ENCODE data around the gene PNPO.
"Not testable (repeated sequence)": the region's sequence is repeated elsewhere in the genome, so short reads cannot be mapped to it uniquely, and the experiment has no call there.

The PNPO gene

DNA sequence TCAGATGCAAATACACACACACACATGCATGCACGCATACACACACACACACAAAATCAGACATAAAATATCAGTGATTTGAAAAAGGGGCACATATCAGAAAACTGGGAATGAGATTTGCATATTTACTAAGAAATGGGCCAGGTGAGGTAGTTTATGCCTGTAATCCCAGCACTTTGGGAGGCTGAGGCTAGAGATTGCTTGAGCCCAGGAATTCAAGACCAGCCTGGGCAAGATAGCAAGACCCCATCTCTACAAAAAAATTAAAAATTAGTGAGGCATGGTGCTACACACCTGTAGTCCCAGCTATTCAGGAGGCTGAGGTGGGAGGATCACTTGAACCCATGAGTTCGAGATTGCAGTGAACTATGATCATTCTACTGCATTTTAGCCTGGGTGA is 22.4 kb upstream of the PNPO start:
- no peak for DNase-seq

DNA sequence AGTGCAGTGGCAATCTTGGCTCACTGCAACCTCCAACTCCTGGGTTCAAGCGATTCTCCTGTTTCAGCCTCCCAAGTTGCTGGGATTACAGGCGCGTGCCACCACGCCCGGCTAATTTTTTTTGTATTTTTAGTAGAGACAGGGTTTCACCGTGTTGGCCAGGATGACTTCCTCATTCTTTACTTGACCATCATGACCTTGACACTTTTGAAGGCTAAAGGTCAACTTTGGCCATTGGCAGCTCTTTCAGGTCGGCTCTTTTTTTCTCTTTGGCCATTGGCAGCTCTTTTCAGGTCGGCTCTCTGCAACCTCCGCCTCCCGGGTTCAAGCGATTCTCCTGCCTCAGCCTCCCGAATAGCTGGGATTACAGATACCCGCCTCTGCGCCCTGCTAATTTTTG is 21.5 kb upstream of the PNPO start:
- DNase-seq, result not testable (repeated sequence)

GRCh38 chr17:47924785-47925677 is 16.3 kb upstream of the PNPO start:
- DNase-seq, result no peak

- DNase-seq, result no peak
Observed at GRCh38 chr17:47925678-47925988, 15.7 kb upstream of the PNPO start.

GRCh38 chr17:47927821-47928400 is 13.5 kb upstream of the PNPO start:
- DNase-seq, result no peak

DNA sequence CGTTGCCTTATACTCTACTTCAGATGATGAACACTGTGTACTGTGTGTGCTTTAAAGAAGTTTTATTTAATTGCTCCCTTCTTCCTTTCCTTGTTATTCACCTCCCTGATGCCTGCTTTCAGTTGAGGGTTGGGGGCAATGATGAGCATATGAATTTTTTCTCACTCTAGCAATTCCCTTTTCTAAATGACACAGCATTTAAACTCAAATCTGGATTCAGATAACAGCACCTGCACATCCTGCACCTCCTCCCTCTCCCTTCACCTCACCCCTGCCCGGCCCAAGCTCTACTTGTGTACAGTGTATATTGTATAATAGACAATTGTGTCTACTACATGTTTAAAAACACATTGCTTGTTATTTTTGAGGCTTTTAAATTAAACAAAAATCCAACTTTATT is 13.0 kb upstream of the PNPO start:
- no peak for DNase-seq

- no peak for DNase-seq
Observed at GRCh38 chr17:47929218-47930000, 12.0 kb upstream of the PNPO start.

GRCh38 chr17:47931848-47932247 is 9.5 kb upstream of the PNPO start:
- DNase-seq, result no peak

GRCh38 chr17:47934856-47935255 is 6.5 kb upstream of the PNPO start:
- no peak for DNase-seq

DNA sequence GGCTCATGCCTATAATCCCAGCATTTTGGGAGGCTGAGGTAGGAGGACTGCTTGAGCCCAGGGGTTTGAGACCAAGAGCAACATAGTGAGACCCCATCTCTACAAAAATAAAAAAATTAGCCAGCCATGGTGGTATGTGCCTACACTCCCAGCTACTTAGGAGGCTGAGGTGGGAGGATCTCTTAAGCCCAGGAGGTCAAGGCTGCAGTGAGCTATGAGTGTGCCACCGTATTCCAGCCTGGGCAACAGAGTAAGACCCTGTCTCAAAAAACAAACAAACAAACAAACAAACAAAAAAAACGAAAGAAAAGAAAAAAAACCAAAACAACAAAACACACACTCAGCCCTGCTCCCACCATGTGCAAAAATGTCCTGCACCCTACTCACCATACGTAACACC is 5.9 kb upstream of the PNPO start:
- not testable (repeated sequence) for DNase-seq

DNA sequence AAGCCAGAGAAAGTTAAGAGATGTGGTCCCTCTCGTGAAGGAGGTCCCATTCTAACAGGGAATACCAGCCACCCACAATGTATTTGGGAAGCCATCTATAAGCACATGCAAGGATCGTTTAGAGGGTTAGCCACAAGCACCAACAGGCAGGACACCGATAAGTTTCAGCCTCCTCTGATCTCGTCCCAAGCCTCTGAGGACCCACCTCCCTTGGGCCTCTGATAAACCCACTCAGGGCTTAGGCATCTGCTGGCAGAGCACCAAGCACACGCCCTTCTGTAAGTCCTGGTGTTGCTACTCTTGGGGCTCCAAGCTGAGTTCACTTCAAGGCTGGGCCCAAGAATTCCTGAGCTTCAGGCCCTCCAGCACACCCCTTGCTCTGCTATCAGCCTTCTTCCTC is 5.4 kb upstream of the PNPO start:
- no peak for DNase-seq

DNA sequence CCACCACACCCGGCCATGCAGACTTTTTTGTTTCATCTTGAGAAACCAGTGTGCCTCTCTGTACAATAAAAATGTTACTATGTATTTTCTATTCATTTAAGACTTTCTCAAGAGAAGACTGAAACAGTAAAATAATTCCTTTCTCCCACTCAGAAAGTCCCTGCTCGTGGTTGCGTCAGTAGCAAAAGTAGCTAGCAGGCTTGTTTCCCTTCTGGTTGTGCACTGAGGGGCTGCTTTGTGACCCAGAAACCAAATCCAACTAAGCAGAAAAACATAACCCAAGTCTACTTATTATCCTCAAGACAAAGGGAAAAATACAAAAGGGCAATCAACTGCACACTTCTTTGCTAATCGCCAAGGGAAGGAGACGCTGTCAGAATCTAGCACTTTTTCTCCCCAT is 3.4 kb upstream of the PNPO start:
- no peak for DNase-seq

GRCh38 chr17:47942096-47942510 is 732 bp downstream of the PNPO start:
- no peak for DNase-seq

DNA sequence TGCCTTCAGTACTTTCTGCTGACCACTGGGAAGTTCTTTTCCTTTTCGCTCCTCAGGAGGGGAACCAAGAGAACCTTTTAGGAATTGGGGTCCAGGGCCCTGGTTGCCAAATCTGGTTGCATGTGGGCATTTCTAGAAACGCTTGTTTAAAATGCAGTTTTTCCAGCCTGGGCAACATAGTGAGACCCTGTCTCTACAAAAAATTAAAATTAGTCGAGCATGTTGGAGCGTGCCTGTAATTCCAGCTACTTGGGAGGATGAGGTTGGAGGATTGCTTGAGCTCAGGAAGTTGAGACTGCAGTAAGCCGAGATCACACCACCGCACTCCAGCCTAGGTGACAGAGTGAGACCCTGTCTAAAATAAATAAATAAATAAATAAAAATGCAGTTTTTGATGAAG is 1.2 kb downstream of the PNPO start:
- DNase-seq, result no peak

GRCh38 chr17:47945080-47945479 is 3.7 kb downstream of the PNPO start:
- DNase-seq, result no peak

DNA sequence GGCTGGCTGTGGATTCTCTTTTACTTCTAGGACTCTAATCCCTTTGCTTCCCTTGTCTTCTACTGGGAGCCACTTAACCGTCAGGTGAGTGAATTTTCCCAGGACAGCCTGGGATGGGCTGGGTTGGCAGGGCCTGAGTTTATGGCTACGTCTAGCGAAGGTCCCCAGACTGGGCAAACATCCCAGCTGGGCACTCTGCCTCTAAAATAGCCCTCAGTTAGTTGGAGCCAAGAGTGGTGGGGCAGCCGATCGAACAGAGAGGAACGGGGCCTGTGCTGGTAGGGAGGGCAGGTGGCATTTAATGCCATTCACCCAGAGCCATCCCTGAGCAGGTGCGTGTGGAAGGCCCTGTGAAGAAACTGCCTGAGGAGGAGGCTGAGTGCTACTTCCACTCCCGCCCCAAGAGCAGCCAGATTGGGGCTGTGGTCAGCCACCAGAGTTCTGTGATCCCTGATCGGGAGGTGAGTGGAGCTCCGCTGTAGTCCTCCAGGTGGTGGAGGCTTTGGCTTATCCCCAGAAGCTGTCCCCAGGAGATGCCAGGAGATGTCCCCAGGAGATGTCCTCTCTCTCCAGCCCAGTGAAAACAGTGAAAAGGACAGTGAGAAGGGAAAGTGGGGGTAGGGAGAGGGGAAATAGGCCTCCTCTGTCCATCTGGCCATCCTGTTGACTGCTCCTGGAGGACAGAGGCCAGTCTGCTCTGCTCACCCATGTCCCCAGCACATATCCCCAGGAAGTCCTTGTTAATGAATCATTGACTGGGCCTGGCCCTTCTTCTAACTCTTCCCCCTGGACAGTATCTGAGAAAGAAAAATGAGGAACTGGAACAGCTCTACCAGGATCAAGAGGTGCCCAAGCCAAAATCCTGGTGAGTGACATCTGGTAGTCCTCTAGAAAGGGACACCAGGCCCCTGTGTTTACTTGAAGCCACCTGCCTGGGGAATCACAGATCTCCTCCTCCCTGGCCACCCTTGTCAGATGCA is 4.4 kb downstream of the PNPO start:
- DNase-seq, result no peak

DNA sequence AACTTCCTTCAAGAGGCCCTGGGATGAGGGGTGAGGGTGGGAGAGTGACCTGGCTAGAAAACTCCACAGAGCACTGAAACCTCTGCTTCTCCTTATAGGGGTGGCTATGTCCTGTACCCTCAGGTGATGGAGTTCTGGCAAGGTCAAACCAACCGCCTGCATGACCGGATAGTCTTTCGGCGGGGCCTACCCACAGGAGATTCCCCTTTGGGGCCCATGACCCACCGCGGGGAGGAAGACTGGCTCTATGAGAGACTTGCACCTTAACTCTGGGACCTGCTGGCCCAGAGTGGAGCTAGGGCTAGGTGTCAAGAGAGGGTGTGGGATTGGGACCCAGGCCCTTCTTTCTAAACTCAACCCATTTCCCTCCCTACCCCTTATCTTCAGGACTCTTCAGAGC is 5.1 kb downstream of the PNPO start:
- DNase-seq, result no peak

- DNase-seq, result peak; percentile 78
Observed at GRCh38 chr17:47946929-47947397, 5.6 kb downstream of the PNPO start.

DNA sequence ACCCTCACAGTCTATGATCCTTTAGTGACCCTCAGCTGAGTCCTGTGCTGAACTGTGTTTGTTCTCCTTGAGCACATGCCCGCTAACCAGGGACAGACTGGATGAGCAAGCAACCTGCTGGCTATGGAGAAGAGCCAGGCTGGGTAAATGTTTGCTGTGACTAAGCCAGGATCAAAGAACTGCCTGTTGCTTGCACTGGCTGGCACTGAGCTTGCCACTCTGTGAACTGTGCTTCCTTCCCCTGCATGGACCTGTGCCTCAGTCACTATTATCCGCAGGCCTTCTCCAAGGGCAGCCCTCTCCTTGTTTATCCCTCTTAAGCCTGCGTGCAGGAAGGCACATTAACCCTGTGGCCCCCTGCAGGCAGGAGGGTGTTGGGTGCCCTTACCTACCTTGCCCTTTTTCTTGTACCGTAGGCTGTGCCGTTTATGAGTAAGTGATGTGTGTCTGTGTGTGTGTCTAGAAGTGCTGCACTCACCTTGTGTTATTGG is 7.4 kb downstream of the PNPO start:
- DNase-seq, result no peak

- DNase-seq, result peak; percentile 76
Observed at GRCh38 chr17:47949197-47949759, 7.9 kb downstream of the PNPO start.

DNA sequence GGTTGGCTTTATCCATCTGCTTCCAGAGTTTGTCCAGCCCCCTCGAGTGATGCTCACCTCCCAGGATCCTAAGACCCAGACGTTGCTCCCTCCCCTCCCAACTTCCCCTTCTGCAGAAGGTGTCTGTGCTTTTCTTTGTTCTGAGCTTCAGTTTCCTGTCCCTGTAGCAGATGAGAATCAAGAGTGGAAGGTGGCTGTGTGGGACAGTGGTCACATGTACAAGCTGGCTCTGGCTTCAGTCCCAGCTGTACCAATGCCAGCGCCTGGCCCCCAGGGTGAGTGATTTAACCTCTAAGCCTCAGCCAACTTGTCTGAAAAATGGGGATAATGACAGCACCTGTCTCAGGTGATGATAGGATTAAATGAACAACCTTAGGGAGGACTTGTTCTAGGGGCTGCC is 8.6 kb downstream of the PNPO start:
- DNase-seq, result no peak

- no peak for DNase-seq
Observed at GRCh38 chr17:47950448-47950847, 9.1 kb downstream of the PNPO start.
